K562 (cell line): Measurements from ENCODE around the gene NDUFAF2.
"Not testable (repeated sequence)": the region's sequence is repeated elsewhere in the genome, so short reads cannot be mapped to it uniquely, and the experiment has no call there.

Experiments
- CBX1 ChIP-seq: sonication (generic); IDR thresholded peaks from 2 replicates; pipeline ENCODE4 v1.6.1; 2016; ENCODE audit warnings: antibody characterized with exemption, low read depth, mild to moderate bottlenecking
- CEBPB ChIP-seq: fragments of 450-650 bp; IDR thresholded peaks from 2 replicates; pipeline ENCODE4 v1.6.1; 2016; ENCODE audit warnings: missing genetic modification characterization, missing compliant biosample characterization
- MAX ChIP-seq: sonication (generic); formaldehyde crosslinking; IDR thresholded peaks from 2 replicates; pipeline ENCODE4 v1.9.0; 2022; ENCODE audit warnings: mild to moderate bottlenecking, missing genetic modification reagents
- ZNF584 ChIP-seq: fragments of 200-800 bp; sonication (Bioruptor generic); IDR thresholded peaks from 2 replicates; pipeline ENCODE4 v1.6.1; 2016; ENCODE audit warnings: low read depth, mild to moderate bottlenecking, missing genetic modification characterization, missing compliant biosample characterization
- TF ChIP-seq, protein P1 (sequence below), 3 experiments: IDR thresholded peaks in 2 of 3; conservative IDR thresholded peaks in 1 of 3; 2 replicates each; pipeline ENCODE4 v1.5.1; 2011 to 2012; ENCODE audit warnings: low read length in 3 of 3, mild to moderate bottlenecking in 3 of 3, control low read depth in 2 of 3, improper control_type of control experiment in 1 of 3, inconsistent platforms in 1 of 3, low read depth in 1 of 3, mixed read lengths in 1 of 3, moderate library complexity in 1 of 3; ENCODE audit not compliant: insufficient read depth in 2 of 3
- TF ChIP-seq, protein P2 (sequence below): sonication (generic); formaldehyde crosslinking; IDR thresholded peaks from 2 replicates; pipeline ENCODE4 v1.8.0; 2022; ENCODE audit warnings: missing genetic modification reagents, mild to moderate bottlenecking, borderline replicate concordance

GRCh38 chr5:61093046-61093771, 148.2 kb downstream of the NDUFAF2 start:
- not testable (repeated sequence) for TF ChIP-seq CEBPB (tag); CBX1; ZNF584; MAX (CRISPR knock-in tag)
- TF ChIP-seq, protein P1, sequence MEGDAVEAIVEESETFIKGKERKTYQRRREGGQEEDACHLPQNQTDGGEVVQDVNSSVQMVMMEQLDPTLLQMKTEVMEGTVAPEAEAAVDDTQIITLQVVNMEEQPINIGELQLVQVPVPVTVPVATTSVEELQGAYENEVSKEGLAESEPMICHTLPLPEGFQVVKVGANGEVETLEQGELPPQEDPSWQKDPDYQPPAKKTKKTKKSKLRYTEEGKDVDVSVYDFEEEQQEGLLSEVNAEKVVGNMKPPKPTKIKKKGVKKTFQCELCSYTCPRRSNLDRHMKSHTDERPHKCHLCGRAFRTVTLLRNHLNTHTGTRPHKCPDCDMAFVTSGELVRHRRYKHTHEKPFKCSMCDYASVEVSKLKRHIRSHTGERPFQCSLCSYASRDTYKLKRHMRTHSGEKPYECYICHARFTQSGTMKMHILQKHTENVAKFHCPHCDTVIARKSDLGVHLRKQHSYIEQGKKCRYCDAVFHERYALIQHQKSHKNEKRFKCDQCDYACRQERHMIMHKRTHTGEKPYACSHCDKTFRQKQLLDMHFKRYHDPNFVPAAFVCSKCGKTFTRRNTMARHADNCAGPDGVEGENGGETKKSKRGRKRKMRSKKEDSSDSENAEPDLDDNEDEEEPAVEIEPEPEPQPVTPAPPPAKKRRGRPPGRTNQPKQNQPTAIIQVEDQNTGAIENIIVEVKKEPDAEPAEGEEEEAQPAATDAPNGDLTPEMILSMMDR (IDR thresholded peaks at IDR 0.05 in 2 of 3, conservative IDR thresholded peaks at IDR 0.05 in 1 of 3; ENCODE audit: insufficient read depth in 2 of 3, low read depth in 1 of 3, low read length in 3 of 3), result not testable (repeated sequence)
- TF ChIP-seq, protein P2, sequence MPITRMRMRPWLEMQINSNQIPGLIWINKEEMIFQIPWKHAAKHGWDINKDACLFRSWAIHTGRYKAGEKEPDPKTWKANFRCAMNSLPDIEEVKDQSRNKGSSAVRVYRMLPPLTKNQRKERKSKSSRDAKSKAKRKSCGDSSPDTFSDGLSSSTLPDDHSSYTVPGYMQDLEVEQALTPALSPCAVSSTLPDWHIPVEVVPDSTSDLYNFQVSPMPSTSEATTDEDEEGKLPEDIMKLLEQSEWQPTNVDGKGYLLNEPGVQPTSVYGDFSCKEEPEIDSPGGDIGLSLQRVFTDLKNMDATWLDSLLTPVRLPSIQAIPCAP (CRISPR knock-in tag), result not testable (repeated sequence)
